Thoracic aorta (tissue), 2 donors: ENCODE results near the gene CLDN2. TPM values are rescaled to one million over a fixed set of nuclear protein-coding genes. Genes with fewer than 3 reads are reported as not detected.

ENCODE experiments used
- ATAC-seq: fragments of 150-250 bp; one replicate; pipeline ENCODE4 v1.8.0; 2017; ENCODE audit warnings: low read depth; ENCODE audit not compliant: insufficient number of reproducible peaks, low FRiP score
- DNase-seq: peaks from one replicate; pipeline ENCODE4 v3.0.0-alpha.2; 2020; ENCODE audit warnings: low spot score
- H3K27ac ChIP-seq, 2 donors: fragments of 200-600 bp; sonication (generic); 1 replicate in 1 of 2; 2 replicates in 1 of 2; pipeline ENCODE4 v1.5.1; 2016; ENCODE audit warnings: mild to moderate bottlenecking in 2 of 2, moderate library complexity in 2 of 2
- H3K27me3 ChIP-seq: fragments of 200-600 bp; sonication (generic); replicated peaks from 2 replicates; pipeline ENCODE4 v1.6.0; 2016; ENCODE audit warnings: mild to moderate bottlenecking; ENCODE audit not compliant: insufficient read depth
- H3K36me3 ChIP-seq: fragments of 200-600 bp; sonication (generic); one replicate; pipeline ENCODE4 v1.5.1; 2016
- H3K4me1 ChIP-seq, 2 donors: fragments of 200-600 bp; sonication (generic); 1 replicate in 1 of 2; 2 replicates in 1 of 2; pipeline versions ENCODE4 v1.5.1 to v1.6.0; 2016; ENCODE audit warnings: low read depth in 2 of 2, mild to moderate bottlenecking in 1 of 2; ENCODE audit not compliant: control insufficient read depth in 1 of 2
- H3K4me3 ChIP-seq: fragments of 200-600 bp; sonication (generic); 2 replicates; pipeline ENCODE4 v1.5.1; 2016; ENCODE audit warnings: mild to moderate bottlenecking
- H3K9me3 ChIP-seq: fragments of 200-600 bp; sonication (generic); 2 replicates; pipeline ENCODE4 v1.5.1; 2016
- total RNA-seq, 2 donors: library from RNA; depleted of rRNA; stranded (reverse); fragments of >200 nt; gene quantifications; one replicate each; pipeline versions ENCODE4 v1.1.0 to v1.2.3, GENCODE V29; 2016
- TF ChIP-seq, protein P1 (sequence below): fragments of 200-600 bp; sonication (generic); IDR thresholded peaks from one replicate; pipeline ENCODE4 v1.5.1; 2019; ENCODE audit warnings: antibody characterized with exemption

Gene CLDN2
- total RNA-seq, 2 donors from 2014 or later: not detected

DNA sequence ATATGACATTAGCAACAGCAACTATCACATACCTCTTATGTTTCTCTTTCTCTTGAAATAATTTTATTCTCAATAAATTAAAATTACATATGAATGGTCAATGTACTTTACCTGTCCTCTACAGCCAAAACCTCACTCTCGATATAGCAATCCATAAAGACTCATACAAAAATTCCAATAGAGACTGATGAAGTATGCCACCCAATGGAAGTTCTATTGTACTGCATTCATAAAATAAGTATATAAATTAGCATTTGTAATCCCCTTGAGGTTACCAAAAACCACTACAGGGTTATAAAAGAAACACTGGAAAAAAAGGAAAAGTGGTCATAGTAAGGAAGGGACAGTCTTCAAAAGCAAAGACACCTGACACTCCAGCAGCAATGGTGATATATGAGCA is 32.8 kb downstream of the CLDN2 start:
- H3K4me1 ChIP-seq: no peaks in the 10 kb centered on the region
- H3K4me3 ChIP-seq: no peak overlapping the region
- H3K36me3 ChIP-seq: no peaks in the 10 kb centered on the region
- no peaks in the 10 kb centered on the region for H3K27me3 ChIP-seq
- H3K27ac ChIP-seq: no peak overlapping the region
- no peaks in the 10 kb centered on the region for H3K9me3 ChIP-seq
- DNase-seq: no peak
- TF ChIP-seq, protein P1, sequence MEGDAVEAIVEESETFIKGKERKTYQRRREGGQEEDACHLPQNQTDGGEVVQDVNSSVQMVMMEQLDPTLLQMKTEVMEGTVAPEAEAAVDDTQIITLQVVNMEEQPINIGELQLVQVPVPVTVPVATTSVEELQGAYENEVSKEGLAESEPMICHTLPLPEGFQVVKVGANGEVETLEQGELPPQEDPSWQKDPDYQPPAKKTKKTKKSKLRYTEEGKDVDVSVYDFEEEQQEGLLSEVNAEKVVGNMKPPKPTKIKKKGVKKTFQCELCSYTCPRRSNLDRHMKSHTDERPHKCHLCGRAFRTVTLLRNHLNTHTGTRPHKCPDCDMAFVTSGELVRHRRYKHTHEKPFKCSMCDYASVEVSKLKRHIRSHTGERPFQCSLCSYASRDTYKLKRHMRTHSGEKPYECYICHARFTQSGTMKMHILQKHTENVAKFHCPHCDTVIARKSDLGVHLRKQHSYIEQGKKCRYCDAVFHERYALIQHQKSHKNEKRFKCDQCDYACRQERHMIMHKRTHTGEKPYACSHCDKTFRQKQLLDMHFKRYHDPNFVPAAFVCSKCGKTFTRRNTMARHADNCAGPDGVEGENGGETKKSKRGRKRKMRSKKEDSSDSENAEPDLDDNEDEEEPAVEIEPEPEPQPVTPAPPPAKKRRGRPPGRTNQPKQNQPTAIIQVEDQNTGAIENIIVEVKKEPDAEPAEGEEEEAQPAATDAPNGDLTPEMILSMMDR: no peak
- ATAC-seq: no peak

DNA sequence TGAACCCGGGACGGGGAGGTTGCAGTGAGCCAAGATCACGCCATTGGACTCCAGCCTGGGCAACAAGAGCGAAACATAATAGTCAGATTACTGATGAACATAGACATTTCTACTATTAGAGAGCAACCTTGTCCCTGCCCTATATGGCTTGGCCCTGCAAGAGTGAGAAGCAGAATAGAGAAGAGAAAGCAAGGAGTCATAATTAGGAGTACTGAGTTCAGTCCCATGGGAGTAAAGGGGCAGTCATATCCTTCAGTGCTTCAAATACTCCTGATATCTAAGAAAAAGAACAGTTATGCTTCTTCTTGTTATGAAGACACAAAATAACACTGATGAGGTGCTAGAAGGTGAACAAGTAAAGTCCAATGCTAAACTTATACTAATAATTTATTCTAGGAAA is 33.8 kb downstream of the CLDN2 start:
- ATAC-seq (no peak), DNase-seq (no peak)
- Histone ChIP-seq H3K4me3 (no peak overlapping the region), H3K9me3 (no peaks in the 10 kb centered on the region), H3K36me3 (no peaks in the 10 kb centered on the region), H3K4me1 (no peaks in the 10 kb centered on the region), H3K27ac (no peak overlapping the region), H3K27me3 (no peaks in the 10 kb centered on the region)
- TF ChIP-seq, protein P1: no peak

DNA sequence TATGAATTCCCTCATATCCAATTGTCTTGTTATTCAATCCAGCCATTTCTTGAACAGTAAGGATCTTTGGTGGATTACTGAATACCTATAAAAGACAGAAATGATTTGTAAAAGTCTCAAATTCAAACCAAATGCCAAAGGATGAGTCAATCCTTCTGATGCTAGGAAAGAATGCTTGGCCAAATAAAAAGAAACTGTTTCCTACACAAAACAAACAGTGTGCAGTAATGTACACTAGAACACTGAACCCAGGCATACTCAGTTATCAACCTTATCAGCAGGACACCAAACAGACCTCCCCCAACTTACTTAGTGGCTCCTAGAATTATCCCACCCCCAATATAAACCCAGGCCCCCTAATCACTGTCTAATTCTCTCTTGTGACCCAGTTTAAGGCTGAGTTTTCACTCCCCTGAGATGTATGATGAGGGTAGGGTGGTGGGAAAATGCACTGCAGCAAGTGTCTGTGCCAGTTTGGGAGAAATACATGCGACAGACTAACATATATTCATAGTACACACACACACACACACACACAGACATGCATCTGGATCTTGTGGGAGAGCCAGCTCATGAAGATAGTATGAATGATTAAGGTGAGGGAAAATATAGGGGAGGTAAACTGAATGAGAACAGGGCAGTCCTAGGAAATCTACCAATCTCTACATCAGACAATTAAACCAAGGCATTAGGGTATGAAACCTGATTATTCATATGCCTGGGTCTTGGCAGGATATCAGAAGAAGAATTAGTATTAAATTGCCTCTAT is 35.0 kb downstream of the CLDN2 start:
- H3K4me3 ChIP-seq: no peak overlapping the region
- no peaks in the 10 kb centered on the region for H3K36me3 ChIP-seq
- H3K4me1 ChIP-seq: no peaks in the 10 kb centered on the region
- H3K27ac ChIP-seq: no peak overlapping the region
- ATAC-seq (no peak), DNase-seq (no peak)
- TF ChIP-seq, protein P1: no peak
- no peaks in the 10 kb centered on the region for H3K27me3 ChIP-seq
- no peaks in the 10 kb centered on the region for H3K9me3 ChIP-seq

DNA sequence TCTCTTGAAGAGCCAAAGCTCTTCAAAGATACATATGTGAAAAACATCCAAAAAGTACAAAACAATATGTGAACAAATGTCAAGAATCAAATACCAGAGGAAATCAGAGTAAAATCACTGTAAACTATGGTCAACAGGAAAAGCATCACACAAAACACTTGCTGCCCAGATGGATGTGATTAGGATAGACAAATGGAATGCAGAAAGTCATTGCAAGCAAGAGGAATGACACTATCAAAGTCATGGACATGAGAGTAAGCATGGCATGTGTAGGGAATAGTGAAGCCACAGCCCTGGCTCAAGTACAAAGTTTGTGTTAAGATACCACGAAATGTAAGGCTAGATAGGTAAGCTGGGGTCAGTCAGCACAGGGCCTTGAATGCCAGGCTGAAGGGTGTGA is 37.7 kb downstream of the CLDN2 start:
- Histone ChIP-seq H3K9me3 (no peaks in the 10 kb centered on the region), H3K4me1 (no peaks in the 10 kb centered on the region), H3K27me3 (no peaks in the 10 kb centered on the region), H3K27ac (no peak overlapping the region), H3K4me3 (no peak overlapping the region), H3K36me3 (peaks cover 6% of the 10 kb centered on the region)
- ATAC-seq (no peak), DNase-seq (no peak)
- TF ChIP-seq, protein P1: no peak

DNA sequence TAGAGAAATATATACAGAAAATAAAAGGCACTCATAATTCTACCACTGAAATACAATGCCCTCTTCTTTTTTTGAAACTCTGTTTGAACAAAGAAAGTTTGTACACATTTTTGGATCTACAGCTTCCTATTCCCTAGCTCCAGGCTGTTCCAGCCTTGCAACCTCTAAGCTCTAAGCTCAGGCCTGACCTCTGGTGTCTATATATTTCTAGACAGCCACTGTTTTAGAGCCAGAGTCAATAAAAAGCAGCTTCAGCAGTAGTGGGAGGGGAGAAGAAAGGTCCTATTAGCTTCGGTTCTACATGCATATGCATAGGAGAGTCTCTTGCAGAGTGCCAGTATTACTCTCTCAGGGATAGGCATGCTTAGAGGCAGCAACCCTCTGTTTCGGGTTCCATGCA is 39.7 kb downstream of the CLDN2 start:
- H3K36me3 ChIP-seq: peaks cover 6% of the 10 kb centered on the region

More for the DNA sequence above, 39.7 kb downstream of the CLDN2 start:
- Histone ChIP-seq H3K4me1 (no peaks in the 10 kb centered on the region), H3K27ac (no peak overlapping the region), H3K27me3 (no peaks in the 10 kb centered on the region), H3K4me3 (no peak overlapping the region), H3K9me3 (no peaks in the 10 kb centered on the region)
- TF ChIP-seq, protein P1: no peak
- ATAC-seq (no peak), DNase-seq (no peak)
